ENCODE measurements around the gene VAV2. TPM values are rescaled to one million over a fixed set of nuclear protein-coding genes. Genes with fewer than 3 reads are reported as not detected.

Gene VAV2
- total and polyA plus RNA-seq, 12 donors = 2.9 to 7.1 (median 5.0) TPM

- peak overlapping the region in 5 of 10 donors; percentile 9 to 71 (median 17) for H3K27ac ChIP-seq
These were observed 72.6 kb downstream of the VAV2 start for GRCh38 chr9:133919253-133920115.

GRCh38 chr9:133918111-133918813 is 73.9 kb downstream of the VAV2 start:
- TF ChIP-seq CTCF (IDR thresholded peaks at IDR 0.05) = no peak
- no peak for DNase-seq

More at GRCh38 chr9:133919253-133920115, 72.6 kb downstream of the VAV2 start:
- Histone ChIP-seq H3K9me3 (no peaks in the 10 kb centered on the region), H3K4me1 (peaks cover 0 to 41% (median 16%) of the 10 kb centered on the region in 9 donors), H3K4me3 (no peak overlapping the region), H3K36me3 (no peaks in the 10 kb centered on the region), H3K27me3 (no peaks in the 10 kb centered on the region)
- 69 to 72% methylated on average over 27 of the region's 27 CpGs for WGBS, 2 donors
- DNase-seq (peak in 1 of 2 donors; percentile 37), ATAC-seq (peak in 7 of 8 donors; percentile 23 to 60 (median 39))
- TF ChIP-seq CTCF (IDR thresholded peaks at IDR 0.05) = no peak
- intact Hi-C loops (cut with DNase I) = loop anchor here in 1 of 10 donors (10.0 kb wide), 1 partner anchor 75 kb away; no protein-coding TSS in a partner anchor

GRCh38 chr9:133917375-133917774 is 74.7 kb downstream of the VAV2 start:
- no peak for TF ChIP-seq CTCF (IDR thresholded peaks at IDR 0.05)
- Histone ChIP-seq H3K27ac (peak overlapping the region in 6 of 10 donors; percentile 7 to 59 (median 31)), H3K4me3 (no peak overlapping the region), H3K4me1 (peaks cover 0 to 41% (median 16%) of the 10 kb centered on the region in 9 donors), H3K27me3 (no peaks in the 10 kb centered on the region), H3K9me3 (no peaks in the 10 kb centered on the region), H3K36me3 (no peaks in the 10 kb centered on the region)
- 83 to 92% methylated on average over 5 of the region's 5 CpGs for WGBS, 2 donors
- intact Hi-C loops (cut with DNase I) = loop anchor here in 1 of 10 donors (10.0 kb wide), 1 partner anchor 73 kb away; no protein-coding TSS in a partner anchor
- ATAC-seq (no peak), DNase-seq (no peak)

More at GRCh38 chr9:133918111-133918813, 73.9 kb downstream of the VAV2 start:
- H3K4me3 ChIP-seq = peak overlapping the region in 1 of 10 donors; percentile 14
- H3K4me1 ChIP-seq = peaks cover 0 to 41% (median 16%) of the 10 kb centered on the region in 9 donors
- 36 to 43% methylated on average over 24 of the region's 24 CpGs for WGBS, 2 donors
- intact Hi-C loops (cut with DNase I) = loop anchor here in 1 of 10 donors (10.0 kb wide), 1 partner anchor 73 kb away; no protein-coding TSS in a partner anchor
- ATAC-seq = peak in 1 of 8 donors; percentile 43
- H3K27ac ChIP-seq = peak overlapping the region in 7 of 10 donors; percentile 1 to 59 (median 34)
- H3K9me3 ChIP-seq = no peaks in the 10 kb centered on the region
- H3K27me3 ChIP-seq = no peaks in the 10 kb centered on the region
- H3K36me3 ChIP-seq = no peaks in the 10 kb centered on the region

DNA sequence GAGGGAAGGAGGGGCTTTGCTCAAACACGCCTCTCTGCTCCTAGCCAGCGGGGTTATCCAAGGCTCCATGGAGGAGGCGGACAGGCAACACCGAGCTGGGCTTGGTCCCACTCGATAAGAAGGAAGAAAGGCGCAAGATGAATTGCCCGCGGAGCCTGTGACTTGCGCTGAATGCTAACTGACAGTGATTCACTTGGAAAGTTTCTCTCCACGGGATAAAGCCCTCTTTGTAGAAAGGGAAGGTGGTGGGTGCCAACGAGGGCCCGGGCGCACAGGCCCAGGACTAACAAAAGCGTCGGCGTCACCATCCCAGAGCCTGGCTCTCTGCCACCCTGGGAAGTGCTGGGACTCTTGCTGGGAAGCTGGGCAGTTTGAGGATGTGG is 76.0 kb downstream of the VAV2 start:
- intact Hi-C loops (cut with DNase I) = loop anchor here in 1 of 10 donors (10.0 kb wide), 1 partner anchor 71 kb away; no protein-coding TSS in a partner anchor
- Histone ChIP-seq H3K9me3 (no peaks in the 10 kb centered on the region), H3K27ac (no peak overlapping the region), H3K4me1 (peaks cover 0 to 41% (median 16%) of the 10 kb centered on the region in 9 donors), H3K4me3 (no peak overlapping the region), H3K36me3 (no peaks in the 10 kb centered on the region), H3K27me3 (no peaks in the 10 kb centered on the region)
- WGBS, 2 donors = 58 to 82% methylated on average over 16 of the region's 16 CpGs
- TF ChIP-seq CTCF (IDR thresholded peaks at IDR 0.05) = no peak
- DNase-seq = no peak
- ATAC-seq = no peak
